BE2C (cell line): Measurements from ENCODE around the gene RFESD.
"Not testable (repeated sequence)": the region's sequence is repeated elsewhere in the genome, so short reads cannot be mapped to it uniquely, and the experiment has no call there.

Experiments
- DNase-seq: peaks from one replicate; pipeline ENCODE4 v3.0.0-alpha.2; 2020
- H3K27me3 ChIP-seq: fragments of 250-450 bp; sonication (Bioruptor Pico); 2 replicates; pipeline ENCODE4 v1.5.1; 2020; ENCODE audit warnings: mild to moderate bottlenecking
- H3K36me3 ChIP-seq: fragments of 250-450 bp; sonication (Bioruptor Pico); 2 replicates; pipeline ENCODE4 v1.5.1; 2020; ENCODE audit warnings: mild to moderate bottlenecking
- H3K4me1 ChIP-seq: fragments of 250-450 bp; sonication (Bioruptor Pico); 2 replicates; pipeline ENCODE4 v1.5.1; 2020
- H3K4me3 ChIP-seq: 2 replicates; pipeline ENCODE4 v1.5.1; 2011; ENCODE audit warnings: low read depth, low read length
- H3K9me3 ChIP-seq: fragments of 250-450 bp; sonication (Bioruptor Pico); 2 replicates; pipeline ENCODE4 v1.5.1; 2020
- TF ChIP-seq, protein P1 (sequence below): IDR thresholded peaks from 2 replicates; pipeline ENCODE4 v1.5.1; 2012; ENCODE audit warnings: mild to moderate bottlenecking, low read depth, low read length

Gene RFESD

DNA sequence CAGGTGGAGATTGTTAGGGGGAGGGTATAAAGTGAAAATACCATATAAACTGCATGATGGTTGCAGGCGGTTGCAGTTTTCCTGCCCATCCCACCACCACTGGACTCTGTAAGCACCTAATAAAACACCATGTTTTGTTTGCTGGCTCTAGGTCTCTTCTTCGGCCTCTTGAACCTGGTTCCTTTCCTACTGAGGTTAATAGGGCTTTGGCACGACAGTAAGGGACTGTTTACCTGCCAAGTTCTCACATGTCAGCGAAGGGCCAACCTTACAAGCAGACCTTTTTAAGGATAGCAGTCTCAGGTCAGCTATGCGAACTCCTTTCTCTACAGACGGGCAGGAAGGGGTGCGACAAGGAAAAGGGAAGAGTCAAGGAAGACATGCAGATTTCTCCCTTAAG lies 3.4 kb upstream of the RFESD start:
- no peaks in the 10 kb centered on the region for H3K27me3 ChIP-seq
- no peak overlapping the region for H3K4me3 ChIP-seq
- H3K36me3 ChIP-seq = no peaks in the 10 kb centered on the region
- H3K9me3 ChIP-seq = no peaks in the 10 kb centered on the region
- TF ChIP-seq, protein P1, sequence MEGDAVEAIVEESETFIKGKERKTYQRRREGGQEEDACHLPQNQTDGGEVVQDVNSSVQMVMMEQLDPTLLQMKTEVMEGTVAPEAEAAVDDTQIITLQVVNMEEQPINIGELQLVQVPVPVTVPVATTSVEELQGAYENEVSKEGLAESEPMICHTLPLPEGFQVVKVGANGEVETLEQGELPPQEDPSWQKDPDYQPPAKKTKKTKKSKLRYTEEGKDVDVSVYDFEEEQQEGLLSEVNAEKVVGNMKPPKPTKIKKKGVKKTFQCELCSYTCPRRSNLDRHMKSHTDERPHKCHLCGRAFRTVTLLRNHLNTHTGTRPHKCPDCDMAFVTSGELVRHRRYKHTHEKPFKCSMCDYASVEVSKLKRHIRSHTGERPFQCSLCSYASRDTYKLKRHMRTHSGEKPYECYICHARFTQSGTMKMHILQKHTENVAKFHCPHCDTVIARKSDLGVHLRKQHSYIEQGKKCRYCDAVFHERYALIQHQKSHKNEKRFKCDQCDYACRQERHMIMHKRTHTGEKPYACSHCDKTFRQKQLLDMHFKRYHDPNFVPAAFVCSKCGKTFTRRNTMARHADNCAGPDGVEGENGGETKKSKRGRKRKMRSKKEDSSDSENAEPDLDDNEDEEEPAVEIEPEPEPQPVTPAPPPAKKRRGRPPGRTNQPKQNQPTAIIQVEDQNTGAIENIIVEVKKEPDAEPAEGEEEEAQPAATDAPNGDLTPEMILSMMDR = no peak
- DNase-seq = no peak
- peaks cover 2% of the 10 kb centered on the region; the same call in 1 of the 2 replicates for H3K4me1 ChIP-seq

DNA sequence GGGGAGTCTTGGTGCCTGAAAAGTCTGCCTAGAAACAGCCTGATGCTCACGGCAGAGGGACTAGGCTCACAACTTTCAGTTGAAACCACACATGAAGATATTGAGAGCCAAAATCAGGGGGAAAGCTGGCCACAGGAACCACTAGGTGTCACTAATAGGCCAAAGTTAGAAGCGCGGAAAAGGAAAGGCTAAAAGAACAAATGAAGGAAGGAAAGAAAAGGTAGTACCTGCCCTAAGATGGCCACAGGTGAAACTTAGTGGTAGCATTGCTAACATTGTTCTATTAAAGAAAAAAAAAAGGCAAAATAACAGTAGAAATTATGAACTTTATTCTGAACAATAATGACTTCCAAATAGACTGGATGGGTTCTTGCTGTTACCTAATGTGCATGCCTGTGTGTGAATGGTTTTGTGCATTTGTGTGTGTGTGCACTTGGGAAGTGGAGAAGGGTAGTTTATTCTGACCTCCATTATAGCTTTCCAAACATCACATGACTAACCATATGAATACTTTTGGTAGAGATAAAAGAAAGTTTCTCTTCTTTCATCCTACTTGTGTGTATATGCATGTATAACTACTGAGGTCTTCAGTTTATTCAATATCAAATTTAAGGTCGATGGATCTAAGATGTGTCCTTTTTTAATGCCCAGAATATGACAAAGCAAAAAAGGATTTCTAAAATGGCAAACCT lies 2.1 kb upstream of the RFESD start:
- peak; percentile 43 for DNase-seq
- TF ChIP-seq, protein P1 = peak; percentile 95
- peaks cover 2% of the 10 kb centered on the region; the same call in 1 of the 2 replicates for H3K4me1 ChIP-seq

DNA sequence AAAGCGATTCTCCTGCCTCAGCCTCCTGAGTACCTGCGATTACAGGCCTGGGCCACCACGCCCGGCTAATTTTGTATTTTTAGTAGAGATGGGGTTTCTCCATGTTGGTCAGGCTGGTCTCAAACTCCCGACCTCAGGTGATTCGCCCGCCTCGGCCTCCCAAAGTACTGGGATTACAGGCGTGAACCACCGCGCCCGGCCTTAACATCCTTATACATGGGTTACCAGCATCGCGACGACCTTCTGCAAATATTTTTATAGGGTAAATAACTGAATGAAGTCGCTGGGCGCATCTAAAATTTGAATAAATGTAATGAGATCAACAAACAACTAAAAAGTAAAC lies 380 bp upstream of the RFESD start:
- not testable (repeated sequence) for H3K4me1 ChIP-seq

More for the DNA sequence above, 2.1 kb upstream of the RFESD start:
- no peaks in the 10 kb centered on the region for H3K9me3 ChIP-seq
- H3K36me3 ChIP-seq = no peaks in the 10 kb centered on the region
- H3K27me3 ChIP-seq = no peaks in the 10 kb centered on the region
- H3K4me3 ChIP-seq = no peak overlapping the region

DNA sequence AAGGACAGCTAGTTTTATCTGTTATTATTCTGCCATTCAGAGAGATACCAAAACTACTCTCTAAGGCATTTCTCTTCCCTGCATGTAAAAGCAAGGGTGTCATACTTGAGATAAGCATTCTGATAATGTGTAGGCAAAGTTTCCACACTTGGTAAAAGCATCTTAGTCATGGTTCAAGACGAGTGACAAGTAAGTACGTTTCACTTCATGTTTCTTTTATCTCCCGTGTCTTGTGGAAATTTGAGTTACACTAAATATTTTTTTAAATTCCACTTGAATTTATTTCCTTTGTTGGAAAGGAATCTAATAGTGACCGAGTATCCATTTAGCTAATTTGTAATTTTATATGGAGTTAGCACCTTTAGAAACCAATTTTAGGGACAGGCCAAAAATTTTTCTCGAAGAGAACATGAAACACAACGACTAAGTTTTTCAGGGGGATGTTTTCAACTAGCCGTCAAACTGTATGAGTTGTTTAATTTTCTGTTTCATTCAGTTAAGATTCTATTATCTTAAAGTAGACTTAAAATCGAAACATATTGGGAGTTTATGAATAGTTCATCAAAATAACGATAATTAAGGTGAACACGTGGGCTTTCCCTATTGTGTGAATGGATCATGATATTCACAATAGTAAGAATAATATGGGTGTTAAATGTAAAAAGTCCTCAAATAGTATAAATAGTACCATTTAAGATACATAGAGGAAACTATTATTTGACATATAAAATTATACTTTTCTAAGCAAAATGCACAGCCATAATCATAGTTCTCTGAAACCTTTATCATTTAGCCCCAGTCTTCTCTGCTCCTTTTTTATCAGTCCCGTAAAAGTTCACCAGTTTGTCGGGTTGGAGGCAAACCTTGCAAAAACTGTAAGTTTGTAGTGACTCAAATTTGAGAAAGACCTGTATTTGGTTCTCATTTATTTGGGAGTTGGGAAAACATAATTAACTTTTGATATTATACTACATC lies 1.6 kb downstream of the RFESD start:
- TF ChIP-seq, protein P1 = no peak
- Histone ChIP-seq H3K27me3 (no peaks in the 10 kb centered on the region), H3K4me3 (no peak overlapping the region), H3K4me1 (peaks cover 2% of the 10 kb centered on the region; the same call in 1 of the 2 replicates), H3K9me3 (no peaks in the 10 kb centered on the region), H3K36me3 (no peaks in the 10 kb centered on the region)
- DNase-seq = no peak

More for the DNA sequence above, 380 bp upstream of the RFESD start:
- not testable (repeated sequence) for H3K27me3 ChIP-seq, DNase-seq, H3K9me3 ChIP-seq, H3K4me3 ChIP-seq, H3K36me3 ChIP-seq

DNA sequence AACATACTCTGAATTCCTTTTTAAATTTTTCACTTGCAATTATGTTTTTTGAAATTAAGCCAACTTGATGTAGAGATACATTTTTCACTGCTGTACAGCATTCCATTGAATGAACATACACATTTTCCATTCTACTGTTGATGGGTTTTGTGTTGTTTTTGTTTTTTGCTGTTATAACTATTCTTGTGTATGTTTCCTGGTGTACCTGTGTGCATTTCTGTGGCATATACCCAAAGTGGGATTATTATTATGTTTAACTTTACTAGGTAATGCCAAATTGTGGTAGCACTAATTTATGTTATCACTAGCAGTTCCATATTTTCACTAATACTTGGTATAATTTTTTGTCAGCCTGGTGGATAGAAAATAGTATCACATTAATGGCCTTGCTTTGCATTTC lies 2.7 kb downstream of the RFESD start:
- H3K9me3 ChIP-seq = no peaks in the 10 kb centered on the region
- no peak overlapping the region for H3K4me3 ChIP-seq
- DNase-seq = no peak
- peaks cover 2% of the 10 kb centered on the region; the same call in 1 of the 2 replicates for H3K4me1 ChIP-seq
- TF ChIP-seq, protein P1 = no peak
- no peaks in the 10 kb centered on the region for H3K36me3 ChIP-seq
- no peaks in the 10 kb centered on the region for H3K27me3 ChIP-seq

DNA sequence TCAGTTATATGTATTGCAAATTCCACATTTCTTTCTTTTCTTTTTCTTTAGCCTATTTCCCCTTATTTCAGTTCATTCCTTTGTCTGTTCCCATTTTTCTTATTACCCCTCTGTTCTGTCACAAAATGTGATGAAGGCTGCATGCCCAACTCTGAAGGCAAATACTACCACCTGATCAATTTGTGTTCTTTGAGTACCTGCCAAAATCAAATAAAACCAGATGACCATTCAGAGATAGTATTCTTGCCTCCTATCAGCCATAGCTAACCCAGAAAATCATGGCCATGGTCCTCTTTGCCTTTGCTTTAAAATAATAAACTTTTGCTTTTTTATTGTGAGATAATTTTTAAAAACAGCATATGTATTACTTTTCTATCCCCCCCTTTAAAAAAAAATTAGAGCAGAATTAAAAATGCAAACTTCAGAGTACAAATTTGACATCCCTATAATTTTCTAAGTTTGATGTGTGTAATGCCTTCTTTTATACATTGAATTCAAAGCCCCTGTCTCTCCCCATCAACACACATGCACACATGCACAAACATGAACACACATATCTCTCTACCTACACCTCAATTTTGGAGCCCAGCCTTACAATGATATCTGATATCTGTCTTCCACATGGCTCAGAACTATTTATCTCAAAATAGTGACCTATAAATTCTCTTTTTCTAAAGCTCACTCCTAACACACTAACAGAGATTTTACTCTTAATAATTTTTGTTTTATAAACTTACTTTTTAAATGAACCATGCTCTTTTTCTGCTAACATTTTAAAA lies 3.5 kb downstream of the RFESD start:
- TF ChIP-seq, protein P1 = no peak
- H3K9me3 ChIP-seq = no peaks in the 10 kb centered on the region
- H3K4me1 ChIP-seq = peaks cover 2% of the 10 kb centered on the region; the same call in 1 of the 2 replicates
- H3K27me3 ChIP-seq = no peaks in the 10 kb centered on the region
- no peak overlapping the region for H3K4me3 ChIP-seq
- no peaks in the 10 kb centered on the region for H3K36me3 ChIP-seq
- no peak for DNase-seq
